GM15510 (cell line): Measurements from ENCODE around the gene ILDR1.

Experiments used
- POLR2A ChIP-seq: IDR thresholded peaks from 3 replicates; pipeline ENCODE4 v1.6.1; 2011; ENCODE audit warnings: borderline replicate concordance; ENCODE audit not compliant: insufficient read length; ENCODE audit errors: extremely low read depth

ILDR1 gene

GRCh38 chr3:121956363-121956762 lies 65.7 kb downstream of the ILDR1 start:
- TF ChIP-seq POLR2A = no peak

DNA sequence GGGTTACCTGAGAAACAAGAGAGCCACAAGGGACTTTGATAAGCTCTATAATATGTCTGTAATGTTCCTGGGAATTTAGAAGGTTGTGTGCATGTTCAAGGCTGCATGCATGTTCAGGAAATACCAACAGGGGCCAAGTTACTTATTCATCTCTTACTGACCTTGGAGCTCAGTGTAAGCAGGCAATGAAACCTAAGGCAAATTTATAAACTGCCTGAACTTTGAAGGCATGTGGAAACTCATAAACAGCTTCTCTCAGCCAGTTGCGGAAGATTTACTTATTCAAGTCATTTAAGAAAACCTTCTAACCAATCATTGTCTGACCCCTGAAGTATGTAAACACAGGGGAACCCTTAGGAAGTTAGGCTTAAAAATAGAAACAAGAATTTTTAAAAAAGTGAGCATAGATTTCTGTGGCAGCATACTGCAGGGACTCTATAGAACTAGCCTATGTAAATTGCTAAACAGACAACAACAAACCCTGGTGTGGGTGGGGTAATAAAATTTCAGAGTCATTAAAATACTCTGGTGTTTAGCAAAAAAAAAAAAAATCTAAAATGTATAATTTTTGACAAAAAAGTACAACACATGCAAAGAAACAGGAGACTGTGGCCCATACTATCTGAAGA lies 70.6 kb downstream of the ILDR1 start:
- TF ChIP-seq POLR2A = no peak

DNA sequence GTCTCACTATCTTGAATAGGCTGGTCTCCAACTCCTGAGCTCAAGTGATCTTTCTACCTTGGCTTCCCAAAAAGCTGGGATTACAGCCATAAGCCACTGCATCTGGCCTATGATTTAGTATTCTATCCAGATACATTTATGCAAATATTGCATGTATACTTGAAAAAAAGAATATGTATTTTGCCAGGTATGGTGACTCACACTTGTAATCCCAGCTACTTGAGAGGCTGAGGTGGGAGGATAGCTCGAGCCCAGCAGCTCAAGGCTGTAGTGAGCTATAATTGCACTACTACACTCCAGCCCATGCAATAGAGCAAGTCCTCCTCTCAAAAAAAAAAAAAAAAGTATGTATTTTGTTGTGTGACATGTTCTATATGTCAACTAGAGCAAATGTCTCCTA lies 73.4 kb downstream of the ILDR1 start:
- TF ChIP-seq POLR2A = no peak

- TF ChIP-seq POLR2A = no peak
These were observed 78.6 kb downstream of the ILDR1 start for GRCh38 chr3:121943431-121943830.

DNA sequence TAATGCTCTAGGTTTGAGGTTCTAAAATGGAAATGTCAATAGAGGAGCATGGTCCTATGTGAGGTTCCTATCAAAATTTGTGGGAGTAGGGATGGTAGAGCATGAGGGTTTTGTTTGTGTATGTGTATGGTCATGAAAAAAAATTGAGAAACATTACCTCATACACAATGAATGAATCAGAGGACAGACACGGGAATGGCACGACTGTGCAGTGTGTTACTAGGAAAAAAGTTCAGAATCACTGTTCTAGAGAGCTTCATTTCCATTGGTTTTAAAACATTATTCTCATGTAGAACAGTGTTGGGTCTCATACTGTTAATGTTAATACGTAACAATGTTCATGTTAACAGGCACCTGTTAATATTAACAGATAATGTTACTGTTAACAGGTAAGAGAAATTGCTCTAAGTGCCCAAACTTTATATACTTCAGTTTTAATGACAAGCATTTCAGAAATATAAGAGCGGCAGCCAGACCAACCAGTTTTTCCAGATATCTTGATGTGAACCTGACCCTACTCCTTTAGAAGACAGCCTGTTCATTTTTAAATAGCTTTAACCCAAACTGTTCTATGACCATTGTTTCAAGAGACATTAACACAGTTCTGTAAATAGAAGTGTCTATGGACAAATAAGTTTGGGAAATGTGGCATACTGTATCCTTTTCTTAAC lies 79.8 kb downstream of the ILDR1 start:
- TF ChIP-seq POLR2A = no peak

GRCh38 chr3:121941592-121941991 lies 80.5 kb downstream of the ILDR1 start:
- no peak for TF ChIP-seq POLR2A
